Activated T-cell treated with anti-CD3 and anti-CD28 coated beads, Interleukin-2, amount 50 U/mL, for 24 hours (primary cell): ENCODE results near the gene EYS.

Experiments
- DNase-seq: peaks from one replicate; pipeline ENCODE4 v3.0.0-alpha.2; 2020
- H3K27ac Mint-ChIP-seq: 2 replicates; pipeline ENCODE4 v1.8.0; 2020; ENCODE audit warnings: mild to moderate bottlenecking, mixed read lengths
- H3K27me3 Mint-ChIP-seq: 2 replicates; pipeline ENCODE4 v1.8.0; 2020; ENCODE audit warnings: mixed read lengths
- H3K36me3 Mint-ChIP-seq: 2 replicates; pipeline ENCODE4 v1.8.0; 2020; ENCODE audit warnings: low read depth, mixed read lengths
- H3K4me1 Mint-ChIP-seq: 2 replicates; pipeline ENCODE4 v1.8.0; 2020; ENCODE audit warnings: low read depth, mixed read lengths
- H3K4me3 Mint-ChIP-seq: 2 replicates; pipeline ENCODE4 v1.8.0; 2020; ENCODE audit warnings: mild to moderate bottlenecking, moderate library complexity, mixed read lengths
- H3K9me3 Mint-ChIP-seq: 2 replicates; pipeline ENCODE4 v1.8.0; 2020; ENCODE audit warnings: mixed read lengths

Gene EYS

DNA sequence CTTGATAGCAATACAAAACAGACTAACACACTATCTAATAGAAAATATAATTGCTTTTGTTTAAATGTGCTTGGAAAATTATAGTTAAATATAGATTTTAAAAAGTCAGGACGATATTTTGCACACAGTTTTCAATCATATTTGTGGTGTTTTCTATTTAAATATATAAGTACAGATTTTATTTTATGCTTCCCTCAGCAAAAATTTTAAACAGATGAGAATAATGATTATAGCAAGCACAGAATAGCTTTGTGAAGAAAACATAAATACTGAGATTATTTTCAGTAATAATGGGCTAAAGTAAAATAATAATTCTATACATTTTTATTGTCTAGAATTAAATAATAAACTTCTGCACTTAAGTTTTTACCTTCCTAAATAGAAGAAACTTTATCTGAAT, 1262.0 kb downstream of the EYS start:
- Mint-ChIP-seq H3K27ac (no peak overlapping the region), H3K4me1 (no peaks in the 10 kb centered on the region), H3K4me3 (no peak overlapping the region), H3K27me3 (no peaks in the 10 kb centered on the region), H3K9me3 (peaks cover 12% of the 10 kb centered on the region), H3K36me3 (no peaks in the 10 kb centered on the region)
- no peak for DNase-seq

DNA sequence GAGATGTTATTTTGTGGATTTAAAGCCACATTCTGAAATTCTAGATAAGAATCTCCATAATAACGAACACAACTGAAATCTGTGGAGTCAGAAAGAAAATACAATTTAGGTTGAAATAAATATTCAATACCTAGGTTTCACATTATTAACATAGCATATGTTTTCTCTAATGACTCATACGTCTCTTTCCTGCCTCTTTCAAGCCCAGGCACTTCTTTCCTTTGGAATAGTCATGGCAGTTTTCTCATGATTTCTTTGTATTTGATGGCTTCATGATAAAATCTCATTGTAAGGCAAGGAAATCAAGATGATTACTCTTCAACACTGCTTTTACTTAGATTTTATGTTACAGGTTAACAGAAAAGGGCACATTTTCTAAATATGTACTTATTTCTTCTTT, 1267.8 kb downstream of the EYS start:
- no peaks in the 10 kb centered on the region for H3K27me3 Mint-ChIP-seq
- no peaks in the 10 kb centered on the region for H3K36me3 Mint-ChIP-seq
- H3K27ac Mint-ChIP-seq: no peak overlapping the region
- peaks cover 8% of the 10 kb centered on the region for H3K9me3 Mint-ChIP-seq
- no peaks in the 10 kb centered on the region for H3K4me1 Mint-ChIP-seq
- no peak overlapping the region for H3K4me3 Mint-ChIP-seq
- no peak for DNase-seq

DNA sequence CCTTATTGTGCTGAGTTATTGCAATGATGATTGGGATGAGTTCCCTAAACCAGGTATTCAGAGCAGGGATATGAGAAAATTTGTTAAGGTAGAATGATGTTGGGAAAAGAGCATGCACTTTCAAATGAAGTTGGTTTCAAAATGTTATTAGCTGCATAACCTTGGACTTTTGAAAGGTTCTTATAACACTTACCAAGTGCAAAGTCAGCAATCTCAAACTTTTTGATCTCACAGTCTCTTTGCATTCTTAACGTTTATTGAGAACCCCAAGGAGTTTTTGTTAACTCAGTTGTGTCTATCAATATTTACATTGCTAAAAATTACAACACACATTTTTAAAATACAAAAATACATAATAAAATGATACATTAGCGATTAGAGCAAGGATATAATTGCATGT, 1269.0 kb downstream of the EYS start:
- Mint-ChIP-seq H3K36me3 (no peaks in the 10 kb centered on the region), H3K4me1 (no peaks in the 10 kb centered on the region), H3K27me3 (no peaks in the 10 kb centered on the region), H3K9me3 (peaks cover 12% of the 10 kb centered on the region), H3K27ac (no peak overlapping the region), H3K4me3 (no peak overlapping the region)
- DNase-seq: no peak

DNA sequence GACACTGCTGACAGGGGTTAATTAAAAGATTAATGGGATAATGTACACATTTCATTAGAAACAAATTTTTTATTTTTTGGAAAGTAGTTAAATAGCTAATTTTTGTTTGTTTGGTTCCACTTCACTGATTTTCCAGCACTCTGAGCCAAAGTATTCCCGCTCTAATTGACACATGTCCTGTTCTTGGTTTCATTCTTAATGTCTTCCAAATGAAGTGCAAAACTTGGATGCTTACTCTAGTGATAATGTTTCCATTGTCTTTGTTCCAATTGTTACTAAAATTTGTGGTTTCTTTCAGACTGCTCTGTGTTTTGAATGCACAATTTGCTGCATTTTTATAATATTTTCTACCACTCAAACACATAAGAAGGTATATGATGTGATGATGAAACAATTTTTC, 1277.1 kb downstream of the EYS start:
- Mint-ChIP-seq H3K27me3 (no peaks in the 10 kb centered on the region), H3K36me3 (no peaks in the 10 kb centered on the region), H3K9me3 (peaks cover 9% of the 10 kb centered on the region), H3K4me3 (no peak overlapping the region), H3K4me1 (no peaks in the 10 kb centered on the region), H3K27ac (no peak overlapping the region)
- no peak for DNase-seq

DNA sequence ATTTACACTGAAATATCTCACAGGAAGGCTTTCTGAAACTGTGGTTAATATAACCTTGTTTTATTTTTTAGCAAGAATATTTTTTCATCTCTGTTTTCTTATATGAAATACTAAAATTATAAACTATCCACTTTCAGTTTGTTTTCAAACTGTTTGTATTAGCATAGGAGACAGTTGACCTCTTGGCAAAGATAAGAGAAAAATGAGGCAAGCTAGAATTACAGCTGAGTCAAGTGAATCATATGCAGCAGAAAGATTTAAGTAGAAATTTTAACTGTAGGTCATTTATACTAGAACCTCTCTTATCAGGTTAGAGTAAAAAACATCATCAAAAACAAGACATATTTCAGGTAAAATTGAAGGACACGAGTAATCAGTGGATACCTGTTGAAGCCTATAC, 1278.8 kb downstream of the EYS start:
- peaks cover 11% of the 10 kb centered on the region for H3K9me3 Mint-ChIP-seq
- no peak overlapping the region for H3K4me3 Mint-ChIP-seq
- no peak overlapping the region for H3K27ac Mint-ChIP-seq
- no peaks in the 10 kb centered on the region for H3K4me1 Mint-ChIP-seq
- no peak for DNase-seq
- H3K36me3 Mint-ChIP-seq: no peaks in the 10 kb centered on the region
- H3K27me3 Mint-ChIP-seq: no peaks in the 10 kb centered on the region

DNA sequence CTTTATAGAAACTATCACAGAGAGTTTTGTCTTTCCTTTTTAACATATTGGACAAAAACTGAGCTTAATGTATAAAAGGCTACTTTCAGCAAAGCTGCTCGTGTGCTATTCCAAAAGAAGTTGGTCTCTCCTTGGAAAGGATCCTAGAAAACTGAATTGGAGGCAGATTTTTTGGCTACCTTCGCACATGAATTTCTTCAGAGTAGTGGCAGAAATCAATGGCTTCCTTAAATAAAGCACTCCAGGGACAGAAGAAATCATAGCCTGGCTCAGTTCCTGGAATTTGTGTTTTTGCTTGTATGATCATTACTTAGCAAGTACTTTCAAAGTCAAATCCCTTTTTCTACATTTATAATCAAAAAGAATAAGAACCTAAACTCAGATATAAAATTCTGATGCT, 1291.1 kb downstream of the EYS start:
- Mint-ChIP-seq H3K9me3 (peaks cover 15% of the 10 kb centered on the region), H3K27ac (no peak overlapping the region), H3K4me3 (no peak overlapping the region), H3K27me3 (no peaks in the 10 kb centered on the region), H3K36me3 (no peaks in the 10 kb centered on the region), H3K4me1 (no peaks in the 10 kb centered on the region)
- DNase-seq: no peak

DNA sequence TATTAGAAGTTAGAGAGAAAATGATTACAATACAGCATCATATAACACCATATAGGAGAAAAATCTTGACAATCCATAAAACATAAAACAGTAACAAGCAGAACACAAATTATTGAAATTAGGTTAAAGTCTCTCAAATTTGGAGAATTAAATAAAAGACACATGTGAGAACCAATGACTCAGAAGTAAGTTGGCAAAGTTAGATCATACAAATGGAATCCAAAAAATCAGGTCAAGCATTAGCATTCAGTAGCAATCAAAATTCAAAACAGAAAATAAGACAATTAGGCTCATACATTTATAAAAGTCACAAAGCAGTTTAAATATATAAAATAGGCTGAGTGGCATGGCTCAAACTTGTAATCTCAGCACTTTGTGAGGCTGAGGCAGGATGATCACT, 1295.8 kb downstream of the EYS start:
- Mint-ChIP-seq H3K9me3 (peaks cover 7% of the 10 kb centered on the region), H3K4me1 (no peaks in the 10 kb centered on the region), H3K36me3 (no peaks in the 10 kb centered on the region), H3K27me3 (no peaks in the 10 kb centered on the region), H3K4me3 (no peak overlapping the region), H3K27ac (no peak overlapping the region)
- no peak for DNase-seq

DNA sequence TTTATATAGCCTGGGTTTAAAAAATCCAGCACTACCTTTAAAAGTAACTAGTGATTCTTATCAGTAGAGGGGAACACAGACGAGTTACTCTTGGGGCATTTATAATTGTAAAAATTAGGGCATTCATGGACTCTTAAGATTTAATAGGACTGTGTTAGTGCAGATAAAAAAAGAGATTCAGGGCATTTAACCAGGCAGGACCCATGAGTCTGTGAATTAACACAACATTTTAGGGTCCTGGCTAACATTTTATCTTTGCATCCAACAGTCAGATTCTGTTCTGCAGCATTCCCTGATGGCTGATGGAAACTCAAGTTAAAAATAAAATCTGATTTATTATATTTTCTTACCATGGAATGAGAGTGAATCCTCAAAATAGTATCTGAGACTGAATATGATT, 1297.1 kb downstream of the EYS start:
- Mint-ChIP-seq H3K36me3 (no peaks in the 10 kb centered on the region), H3K27me3 (no peaks in the 10 kb centered on the region), H3K9me3 (peaks cover 4% of the 10 kb centered on the region), H3K4me1 (no peaks in the 10 kb centered on the region), H3K4me3 (no peak overlapping the region), H3K27ac (no peak overlapping the region)
- no peak for DNase-seq

DNA sequence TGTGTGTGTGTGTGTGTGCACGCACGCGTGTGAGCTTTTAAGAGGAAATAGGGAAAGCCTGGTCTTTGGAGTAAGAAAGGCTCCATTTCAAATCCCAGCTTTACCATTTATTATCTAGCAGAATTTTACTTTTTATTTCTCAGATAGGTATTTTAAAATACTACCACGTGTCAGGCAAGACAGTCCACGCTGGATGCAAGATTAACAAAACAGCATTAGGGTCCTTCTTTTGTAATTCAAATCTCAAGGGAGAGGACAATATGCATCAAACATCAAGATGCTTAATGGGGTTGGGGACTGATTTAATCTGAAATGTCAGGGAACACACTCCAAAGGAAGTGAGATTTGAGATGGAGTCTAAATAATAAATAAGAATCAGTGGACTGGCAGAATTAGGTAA, 1302.6 kb downstream of the EYS start:
- Mint-ChIP-seq H3K27me3 (no peaks in the 10 kb centered on the region), H3K4me3 (no peak overlapping the region), H3K36me3 (no peaks in the 10 kb centered on the region), H3K4me1 (no peaks in the 10 kb centered on the region), H3K9me3 (no peaks in the 10 kb centered on the region), H3K27ac (no peak overlapping the region)
- no peak for DNase-seq

DNA sequence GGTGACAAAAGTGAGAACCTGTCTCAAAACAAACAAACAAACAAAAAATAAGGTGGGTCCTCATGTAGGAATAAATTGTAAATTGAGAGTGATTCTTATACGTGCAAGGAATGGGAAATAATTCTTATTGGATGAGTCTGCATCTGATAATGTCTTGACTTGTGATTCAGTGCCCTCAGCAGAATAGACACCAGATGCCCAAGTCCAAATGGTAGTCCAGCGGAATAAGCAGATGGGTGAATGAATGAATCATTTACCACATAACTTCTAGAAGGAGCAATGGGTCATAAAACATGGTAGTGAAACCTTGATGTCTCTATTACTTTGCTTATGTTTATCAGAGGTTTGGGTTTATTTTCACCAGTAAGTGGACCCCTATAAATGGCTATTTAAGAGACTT, 1323.7 kb downstream of the EYS start:
- peaks cover 10% of the 10 kb centered on the region for H3K9me3 Mint-ChIP-seq
- no peak for DNase-seq
- no peak overlapping the region for H3K4me3 Mint-ChIP-seq
- H3K4me1 Mint-ChIP-seq: no peaks in the 10 kb centered on the region
- H3K27me3 Mint-ChIP-seq: no peaks in the 10 kb centered on the region
- H3K36me3 Mint-ChIP-seq: no peaks in the 10 kb centered on the region
- no peak overlapping the region for H3K27ac Mint-ChIP-seq

DNA sequence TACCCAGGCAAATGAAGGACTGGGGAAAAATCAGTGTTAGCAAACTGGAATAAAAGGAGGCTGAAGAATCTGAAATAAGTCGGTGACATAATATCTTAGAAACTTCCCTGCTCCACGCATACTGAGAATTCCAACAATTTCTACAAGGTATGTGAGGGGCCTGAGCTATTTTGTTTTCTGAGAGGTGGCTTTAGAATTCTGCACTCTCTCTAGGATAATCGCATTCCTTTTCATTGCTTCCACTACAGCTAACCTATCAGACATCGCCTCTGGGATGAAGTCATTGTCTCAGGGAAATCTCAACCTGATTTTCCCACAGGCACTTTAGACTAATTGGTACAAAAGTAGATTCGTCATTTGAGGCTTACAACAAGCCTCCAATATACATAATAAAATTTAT, 1330.6 kb downstream of the EYS start:
- peaks cover 15% of the 10 kb centered on the region for H3K9me3 Mint-ChIP-seq

DNA sequence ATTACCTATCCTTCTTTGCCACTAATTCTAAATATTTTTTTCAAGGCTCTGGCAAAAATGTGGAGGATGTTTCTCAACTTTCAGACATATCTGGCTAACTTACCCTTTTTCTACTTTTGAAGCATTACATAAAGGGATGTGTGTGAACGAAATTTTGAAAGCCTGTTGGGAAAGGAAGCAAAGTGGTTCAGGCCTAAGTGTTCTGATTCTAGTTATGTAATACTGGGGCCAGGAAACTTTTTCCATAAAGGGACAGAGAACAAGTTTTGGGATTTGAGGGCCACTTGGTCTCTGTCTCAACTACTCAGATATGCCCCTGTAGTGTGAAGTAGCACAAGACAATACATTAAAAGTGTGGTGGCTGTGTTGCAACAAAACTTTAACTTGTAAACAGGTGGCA, 1349.6 kb downstream of the EYS start:
- no peak for DNase-seq
- Mint-ChIP-seq H3K27me3 (no peaks in the 10 kb centered on the region), H3K27ac (no peak overlapping the region), H3K36me3 (no peaks in the 10 kb centered on the region), H3K4me1 (no peaks in the 10 kb centered on the region), H3K9me3 (peaks cover 4% of the 10 kb centered on the region), H3K4me3 (no peak overlapping the region)

More for the DNA sequence above, 1330.6 kb downstream of the EYS start:
- Mint-ChIP-seq H3K27ac (no peak overlapping the region), H3K4me3 (no peak overlapping the region), H3K27me3 (no peaks in the 10 kb centered on the region), H3K4me1 (no peaks in the 10 kb centered on the region), H3K36me3 (no peaks in the 10 kb centered on the region)
- DNase-seq: no peak

DNA sequence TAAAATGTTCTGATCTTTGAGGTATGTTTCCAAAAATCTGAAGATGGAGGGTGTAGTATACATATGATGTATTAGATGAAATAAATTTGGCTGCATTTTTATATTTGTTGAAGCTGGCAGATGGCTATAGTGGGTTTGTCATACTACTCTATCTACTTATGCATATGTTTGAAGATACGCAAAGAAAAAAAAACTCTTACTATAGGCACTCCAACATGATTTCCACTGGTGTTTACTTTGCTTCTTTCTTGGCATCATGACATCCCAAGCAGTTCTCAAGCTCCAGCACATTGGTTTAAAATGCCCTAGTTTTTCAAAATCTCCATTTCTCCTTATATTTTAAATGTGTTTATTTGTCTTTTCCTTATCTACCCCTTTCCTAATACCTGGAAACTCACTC, 1359.6 kb downstream of the EYS start:
- H3K9me3 Mint-ChIP-seq: peaks cover 9% of the 10 kb centered on the region
- no peaks in the 10 kb centered on the region for H3K27me3 Mint-ChIP-seq
- no peaks in the 10 kb centered on the region for H3K4me1 Mint-ChIP-seq
- no peaks in the 10 kb centered on the region for H3K36me3 Mint-ChIP-seq
- no peak overlapping the region for H3K4me3 Mint-ChIP-seq
- no peak for DNase-seq
- no peak overlapping the region for H3K27ac Mint-ChIP-seq

DNA sequence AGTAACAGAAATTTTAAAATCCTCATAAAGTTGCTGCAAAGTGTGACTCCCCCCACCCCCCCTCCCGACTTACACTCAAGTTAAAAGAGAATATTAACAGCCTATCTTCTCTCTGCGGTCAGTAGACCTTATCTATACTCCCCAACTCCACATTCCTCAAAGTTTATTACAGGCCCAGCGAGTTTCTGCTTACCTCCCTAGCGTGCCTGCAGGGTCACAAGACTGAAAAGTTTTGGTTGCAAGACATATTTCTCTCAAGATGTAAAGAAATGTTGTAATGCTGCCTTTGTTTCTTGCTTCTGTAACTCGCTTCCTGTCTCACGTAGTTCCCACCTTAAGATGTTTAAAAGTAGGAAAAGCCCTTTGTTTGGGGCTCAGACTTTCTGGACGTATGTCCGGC, 1371.8 kb downstream of the EYS start:
- Mint-ChIP-seq H3K27ac (no peak overlapping the region), H3K9me3 (peaks cover 33% of the 10 kb centered on the region), H3K4me1 (no peaks in the 10 kb centered on the region), H3K27me3 (no peaks in the 10 kb centered on the region), H3K4me3 (no peak overlapping the region), H3K36me3 (no peaks in the 10 kb centered on the region)
- DNase-seq: no peak

DNA sequence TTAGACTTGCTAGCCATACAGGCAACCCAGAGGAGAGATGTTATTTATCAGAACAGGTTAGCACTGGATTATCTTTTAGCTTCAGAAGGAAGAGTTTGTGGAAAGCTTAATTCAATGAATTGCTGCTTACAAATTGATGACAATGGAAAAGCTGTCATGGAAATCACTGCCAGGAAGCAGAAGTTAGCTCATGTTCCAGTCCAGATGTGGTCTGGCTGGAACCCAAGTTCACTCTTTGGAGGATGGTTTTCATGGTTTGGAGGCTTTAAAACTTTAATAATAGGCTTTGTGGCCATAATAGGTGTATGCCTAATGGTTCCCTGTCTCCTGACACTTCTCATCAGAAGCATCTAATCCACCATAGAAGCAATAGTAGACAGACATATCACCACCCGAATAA, 1372.4 kb downstream of the EYS start:
- Mint-ChIP-seq H3K9me3 (peaks cover 31% of the 10 kb centered on the region), H3K4me3 (no peak overlapping the region), H3K27ac (no peak overlapping the region), H3K27me3 (no peaks in the 10 kb centered on the region), H3K4me1 (no peaks in the 10 kb centered on the region), H3K36me3 (no peaks in the 10 kb centered on the region)
- DNase-seq: no peak

DNA sequence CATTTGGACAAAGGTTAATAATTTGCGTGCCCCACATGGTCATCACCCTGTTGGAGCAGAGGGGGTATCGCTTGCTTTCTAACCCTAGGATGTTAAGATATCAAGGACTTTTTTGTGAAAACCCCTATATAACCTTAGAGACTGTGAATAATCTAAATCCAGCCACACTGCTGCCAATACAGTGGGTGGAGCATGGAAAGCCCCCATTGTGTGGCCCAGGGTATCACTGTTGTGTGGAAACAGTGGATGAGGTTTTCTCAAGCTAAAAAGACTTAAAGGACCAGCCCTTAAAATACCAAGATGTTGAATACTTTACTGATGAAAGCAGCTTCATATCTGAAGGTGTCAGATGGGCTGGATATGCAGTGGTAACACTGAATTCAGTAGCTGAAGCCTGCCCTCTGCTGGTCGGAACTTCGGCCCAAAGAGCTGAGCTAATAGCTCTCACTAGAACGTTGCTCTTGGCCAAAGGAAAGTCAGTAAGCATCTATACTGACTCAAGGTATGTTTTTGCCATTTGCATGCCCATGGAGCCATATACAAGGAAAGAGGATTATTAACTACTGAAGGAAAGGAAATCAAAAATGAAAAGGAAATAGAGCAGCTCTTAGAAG, 1376.2 kb downstream of the EYS start:
- H3K27me3 Mint-ChIP-seq: no peaks in the 10 kb centered on the region
- no peak overlapping the region for H3K4me3 Mint-ChIP-seq
- H3K9me3 Mint-ChIP-seq: peaks cover 13% of the 10 kb centered on the region
- no peak overlapping the region for H3K27ac Mint-ChIP-seq
- H3K4me1 Mint-ChIP-seq: no peaks in the 10 kb centered on the region
- no peaks in the 10 kb centered on the region for H3K36me3 Mint-ChIP-seq
- DNase-seq: no peak
